NCI-H1436 treated with DMSO at 0.1 percent for 48 hours (cell line): ENCODE data around the gene MLX.
"Not testable (repeated sequence)": the region's sequence is repeated elsewhere in the genome, so short reads cannot be mapped to it uniquely, and the experiment has no call there.

Source experiments
- DNase-seq: peaks from one replicate; lab custom pipeline; 2025; lab: John Stamatoyannopoulos, UW

Gene MLX

GRCh38 chr17:42579794-42580551 is 13.1 kb downstream of the MLX start:
- no peak for DNase-seq

- DNase-seq, result no peak
These were observed 14.9 kb downstream of the MLX start for GRCh38 chr17:42581744-42582270.

- DNase-seq, result no peak
These were observed 18.0 kb downstream of the MLX start for GRCh38 chr17:42584880-42585279.

- no peak for DNase-seq
These were observed 18.5 kb downstream of the MLX start for GRCh38 chr17:42585353-42585752.

GRCh38 chr17:42586514-42587230 is 19.8 kb downstream of the MLX start:
- DNase-seq, result no peak

- no peak for DNase-seq
These were observed 24.0 kb downstream of the MLX start for GRCh38 chr17:42590886-42591285.

- no peak for DNase-seq
These were observed 24.5 kb downstream of the MLX start for GRCh38 chr17:42591411-42591810.

GRCh38 chr17:42596386-42596785 is 29.5 kb downstream of the MLX start:
- no peak for DNase-seq

GRCh38 chr17:42598905-42599304 is 32.0 kb downstream of the MLX start:
- peak; percentile 11 for DNase-seq

- DNase-seq, result no peak
These were observed 36.4 kb downstream of the MLX start for GRCh38 chr17:42603318-42603717.

- no peak for DNase-seq
These were observed 40.9 kb downstream of the MLX start for GRCh38 chr17:42607769-42608168.

GRCh38 chr17:42608305-42609181 is 41.6 kb downstream of the MLX start:
- no peak for DNase-seq

GRCh38 chr17:42609182-42609813 is 42.4 kb downstream of the MLX start, which contains the start of the genes RETREG3 and TUBG1:
RETREG3 (minus strand) TSS chr17:42609374; CDS start chr17:42609324, 50 bp downstream.
TUBG1 (plus strand) TSS chr17:42609683; CDS start chr17:42609738, 55 bp downstream.
- DNase-seq, result peak; percentile 98

GRCh38 chr17:42609814-42610801 is 43.2 kb downstream of the MLX start:
- not testable (repeated sequence) for DNase-seq

GRCh38 chr17:42612013-42612412 is 45.1 kb downstream of the MLX start:
- DNase-seq, result no peak

- no peak for DNase-seq
These were observed 46.9 kb downstream of the MLX start for GRCh38 chr17:42613699-42614295.

- no peak for DNase-seq
These were observed 51.1 kb downstream of the MLX start for GRCh38 chr17:42617956-42618431.

- no peak for DNase-seq
These were observed 51.7 kb downstream of the MLX start for GRCh38 chr17:42618442-42619150.

GRCh38 chr17:42621987-42622386 is 55.1 kb downstream of the MLX start:
- not testable (repeated sequence) for DNase-seq
